Neural cell (in vitro differentiated cells): Measurements from ENCODE around the gene TCEAL7. TPM values are rescaled to one million over a fixed set of nuclear protein-coding genes. Genes with fewer than 3 reads are reported as not detected.

ENCODE experiments used
- H2AFZ ChIP-seq: fragments of 200-600, 300-800 bp; sonication (generic), shearing (Covaris generic); 2 replicates; pipeline ENCODE4 v1.6.0; 2014; ENCODE audit warnings: low read depth, mild to moderate bottlenecking, antibody characterized with exemption, low read length, moderate library complexity
- H3F3A ChIP-seq: fragments of 200-600 bp; shearing (Covaris generic); 2 replicates; pipeline ENCODE4 v1.6.1; 2016; ENCODE audit warnings: mild to moderate bottlenecking, moderate library complexity, mixed read lengths, antibody characterized with exemption, low read length; ENCODE audit not compliant: insufficient read depth, poor library complexity, severe bottlenecking
- H3K27ac ChIP-seq: fragments of 200-600, 300-800 bp; sonication (generic), shearing (Covaris generic); 2 replicates; pipeline ENCODE4 v1.5.1; 2014; ENCODE audit warnings: mild to moderate bottlenecking, low read length, moderate library complexity
- H3K27me3 ChIP-seq: fragments of 300-800, 200-600 bp; sonication (generic), shearing (Covaris generic); 2 replicates; pipeline ENCODE4 v1.6.0; 2014; ENCODE audit warnings: mild to moderate bottlenecking, low read depth, low read length, moderate library complexity; ENCODE audit not compliant: insufficient read depth
- H3K36me3 ChIP-seq: fragments of 300-800, 200-600 bp; sonication (generic), shearing (Covaris generic); 2 replicates; pipeline ENCODE4 v1.5.1; 2014; ENCODE audit warnings: mild to moderate bottlenecking, antibody characterized with exemption, low read length, moderate library complexity; ENCODE audit not compliant: insufficient read depth
- H3K4me2 ChIP-seq: fragments of 300-800, 200-600 bp; sonication (generic), shearing (Covaris generic); 2 replicates; pipeline ENCODE4 v1.6.0; 2014; ENCODE audit warnings: mild to moderate bottlenecking, low read length
- H3K4me3 ChIP-seq: fragments of 300-800, 200-600 bp; sonication (generic), shearing (Covaris generic); 2 replicates; pipeline ENCODE4 v1.5.1; 2014; ENCODE audit warnings: mild to moderate bottlenecking, low read length, moderate library complexity
- H3K79me2 ChIP-seq: fragments of 200-600 bp; shearing (Covaris generic); replicated peaks from 2 replicates; pipeline ENCODE4 v1.6.0; 2014; ENCODE audit warnings: mild to moderate bottlenecking, low read length, moderate library complexity; ENCODE audit not compliant: insufficient read depth
- H3K9ac ChIP-seq: fragments of 300-800, 200-600 bp; sonication (generic), shearing (Covaris generic); 2 replicates; pipeline ENCODE4 v1.6.1; 2016; ENCODE audit warnings: mild to moderate bottlenecking, low read length, mixed read lengths
- H3K9me2 ChIP-seq: fragments of 200-600 bp; shearing (Covaris generic); 2 replicates; pipeline ENCODE4 v1.6.1; 2016; ENCODE audit warnings: mild to moderate bottlenecking, low read length, mixed read lengths; ENCODE audit not compliant: insufficient read depth
- H3K9me3 ChIP-seq: fragments of 200-600, 300-800 bp; sonication (generic), shearing (Covaris generic); 2 replicates; pipeline ENCODE4 v1.6.1; 2016; ENCODE audit warnings: mild to moderate bottlenecking, mixed run types, low read length, moderate library complexity, mixed read lengths
- H4K20me1 ChIP-seq: fragments of 200-600 bp; shearing (Covaris generic); 2 replicates; pipeline ENCODE4 v1.6.1; 2016; ENCODE audit warnings: mild to moderate bottlenecking, mixed run types; ENCODE audit not compliant: insufficient read depth
- CTCF ChIP-seq: fragments of 450-650 bp; IDR thresholded peaks from 2 replicates; pipeline ENCODE4 v1.5.1; 2014; ENCODE audit warnings: antibody characterized with exemption, mild to moderate bottlenecking, moderate library complexity; ENCODE audit not compliant: poor library complexity, severe bottlenecking
- EP300 ChIP-seq: fragments of 450-650 bp; conservative IDR thresholded peaks from 2 replicates; pipeline ENCODE4 v1.6.1; 2014; ENCODE audit warnings: antibody characterized with exemption, mild to moderate bottlenecking, moderate library complexity; ENCODE audit not compliant: poor library complexity, severe bottlenecking
- EZH2 ChIP-seq: fragments of 200-600, 300-800 bp; shearing (Covaris generic), sonication (generic); IDR thresholded peaks from 2 replicates; pipeline ENCODE4 v1.6.1; 2014; ENCODE audit warnings: antibody characterized with exemption, low read length, borderline replicate concordance, mild to moderate bottlenecking; ENCODE audit not compliant: insufficient read depth, poor library complexity, severe bottlenecking
- MXI1 ChIP-seq: fragments of 450-650 bp; conservative IDR thresholded peaks from 2 replicates; pipeline ENCODE4 v1.6.1; 2014; ENCODE audit warnings: antibody characterized with exemption, mild to moderate bottlenecking; ENCODE audit not compliant: poor library complexity, severe bottlenecking
- POLR2AphosphoS5 ChIP-seq: IDR thresholded peaks from 2 replicates; pipeline ENCODE4 v1.6.1; 2012
- RAD21 ChIP-seq: fragments of 450-650 bp; conservative IDR thresholded peaks from 2 replicates; pipeline ENCODE4 v1.6.1; 2014; ENCODE audit warnings: antibody characterized with exemption, mild to moderate bottlenecking, moderate library complexity
- REST ChIP-seq: IDR thresholded peaks from 2 replicates; pipeline ENCODE4 v1.6.1; 2012; ENCODE audit warnings: borderline replicate concordance
- SMC3 ChIP-seq: fragments of 450-650 bp; conservative IDR thresholded peaks from 2 replicates; pipeline ENCODE4 v1.6.1; 2014; ENCODE audit warnings: antibody characterized with exemption, mild to moderate bottlenecking, moderate library complexity; ENCODE audit not compliant: poor library complexity
- TAF1 ChIP-seq: IDR thresholded peaks from 2 replicates; pipeline ENCODE4 v1.6.1; 2012; ENCODE audit warnings: low read depth
- polyA plus RNA-seq: library from polyadenylated mRNA; depleted of rRNA; stranded (reverse); fragments of >200 nt; gene quantifications from 2 replicates; pipeline ENCODE4 v1.2.3, GENCODE V29; 2014

TCEAL7 gene
- polyA plus RNA-seq, 1 donor from 2014 or later, result 203 TPM

- H3K9ac ChIP-seq, result no peak overlapping the region
- no peaks in the 10 kb centered on the region for H3K9me2 ChIP-seq
- no peak overlapping the region for H2AFZ ChIP-seq
- H3K27ac ChIP-seq, result no peak overlapping the region
- H4K20me1 ChIP-seq, result no peaks in the 10 kb centered on the region
- H3K27me3 ChIP-seq, result no peaks in the 10 kb centered on the region
- H3K36me3 ChIP-seq, result no peaks in the 10 kb centered on the region
- H3K79me2 ChIP-seq, result peaks cover 4% of the 10 kb centered on the region
- H3F3A ChIP-seq, result no peaks in the 10 kb centered on the region
- TF ChIP-seq EZH2 (no peak), SMC3 (no peak), POLR2AphosphoS5 (no peak), MXI1 (no peak), RAD21 (no peak), EP300 (no peak), REST (no peak), TAF1 (no peak), CTCF (no peak)
- no peak overlapping the region for H3K4me3 ChIP-seq
- no peaks in the 10 kb centered on the region for H3K9me3 ChIP-seq
- no peak overlapping the region for H3K4me2 ChIP-seq
Observed at GRCh38 chrX:103360092-103360491, 30.1 kb downstream of the TCEAL7 start.

GRCh38 chrX:103360916-103361315, 30.9 kb downstream of the TCEAL7 start:
- TF ChIP-seq REST (no peak), MXI1 (no peak), TAF1 (no peak), EP300 (no peak), EZH2 (no peak), CTCF (no peak), POLR2AphosphoS5 (no peak), SMC3 (no peak), RAD21 (no peak)
- H3K4me3 ChIP-seq, result no peak overlapping the region
- no peaks in the 10 kb centered on the region for H3K36me3 ChIP-seq

More at GRCh38 chrX:103360916-103361315, 30.9 kb downstream of the TCEAL7 start:
- Histone ChIP-seq H4K20me1 (no peaks in the 10 kb centered on the region), H3K9me3 (no peaks in the 10 kb centered on the region), H3K79me2 (peaks cover 4% of the 10 kb centered on the region), H3F3A (no peaks in the 10 kb centered on the region), H3K27ac (no peak overlapping the region), H2AFZ (no peak overlapping the region), H3K27me3 (no peaks in the 10 kb centered on the region), H3K9ac (no peak overlapping the region), H3K9me2 (no peaks in the 10 kb centered on the region), H3K4me2 (no peak overlapping the region)
